H1 (cell line): ENCODE measurements around the gene LCLAT1. TPM values are rescaled to one million over a fixed set of nuclear protein-coding genes. Genes with fewer than 3 reads are reported as not detected.

Experiments
- CTCF ChIA-PET: fragments of 300-600 bp; sonication (Branson Sonifier 250); formaldehyde crosslinking; loops from one replicate; lab custom pipeline; 2021; ENCODE audit not compliant: partially characterized antibody; lab: Charles Lee
- POLR2A ChIA-PET: fragments of 300-600 bp; sonication (Branson Sonifier 250); formaldehyde crosslinking; loops from one replicate; lab custom pipeline; 2021; ENCODE audit warnings: inconsistent platforms; ENCODE audit not compliant: partially characterized antibody; lab: Charles Lee
- DNase-seq, 2 experiments: peaks; one replicate each; pipeline versions ENCODE4 v3.0.0 to v3.0.0-alpha.2; 2010 to 2022; ENCODE audit warnings: low spot score in 2 of 2, low read depth in 1 of 2, mixed read lengths in 1 of 2
- FAIRE-seq: peaks from 2 replicates; lab custom pipeline; 2011; peaks lifted over from hg19 to GRCh38; lab: Jason Lieb, UNC
- H2AFZ ChIP-seq: 2 replicates; pipeline ENCODE4 v1.8.1; 2012; ENCODE audit warnings: low read length, inconsistent platforms
- H2AK5ac ChIP-seq: 2 replicates; pipeline ENCODE4 v1.6.1; 2013; ENCODE audit warnings: low read depth, low read length
- H2BK120ac ChIP-seq: replicated peaks from 2 replicates; pipeline ENCODE3; 2013; ENCODE audit warnings: low read depth, low read length, inconsistent platforms
- H2BK12ac ChIP-seq: 2 replicates; pipeline ENCODE4 v1.6.1; 2013; ENCODE audit warnings: low read depth, low read length
- H2BK15ac ChIP-seq: 2 replicates; pipeline ENCODE4 v1.6.1; 2013; ENCODE audit warnings: low read length
- H2BK20ac ChIP-seq: 2 replicates; pipeline ENCODE4 v1.6.1; 2013; ENCODE audit warnings: low read length
- H2BK5ac ChIP-seq: 2 replicates; pipeline ENCODE4 v1.6.1; 2013; ENCODE audit warnings: low read depth, low read length
- H3K14ac ChIP-seq: 2 replicates; pipeline ENCODE4 v1.6.1; 2013; ENCODE audit warnings: inconsistent platforms; ENCODE audit not compliant: insufficient read length
- H3K18ac ChIP-seq: 2 replicates; pipeline ENCODE4 v1.6.1; 2013; ENCODE audit warnings: low read length; ENCODE audit errors: extremely low read depth
- H3K23ac ChIP-seq: 2 replicates; pipeline ENCODE4 v1.6.1; 2013; ENCODE audit warnings: inconsistent platforms; ENCODE audit not compliant: insufficient read length
- H3K23me2 ChIP-seq: 2 replicates; pipeline ENCODE4 v1.6.1; 2013; ENCODE audit warnings: low read depth, low read length
- H3K27ac ChIP-seq: 2 replicates; pipeline ENCODE4 v1.6.1; 2011; ENCODE audit warnings: low read depth, low read length, inconsistent platforms
- H3K27me3 ChIP-seq, 4 experiments: replicated peaks in 1 of 4; 1 replicate in 1 of 4; 2 replicates in 3 of 4; pipeline versions ENCODE4 v1.6.1 to v1.8.1; 2011 to 2013; ENCODE audit warnings: low read length in 3 of 4, mild to moderate bottlenecking in 3 of 4, inconsistent platforms in 2 of 4, mixed read lengths in 2 of 4, moderate library complexity in 1 of 4; ENCODE audit not compliant: control insufficient read depth in 3 of 4, insufficient read depth in 3 of 4; ENCODE audit errors: extremely low read depth in 1 of 4
- H3K36me3 ChIP-seq, 4 experiments: 2 replicates each; pipeline versions ENCODE4 v1.6.1 to v1.8.1; 2011 to 2013; ENCODE audit warnings: mild to moderate bottlenecking in 4 of 4, low read length in 3 of 4, moderate library complexity in 2 of 4, control low read depth in 1 of 4, inconsistent platforms in 1 of 4; ENCODE audit not compliant: insufficient read depth in 4 of 4, control insufficient read depth in 2 of 4
- H3K4ac ChIP-seq: replicated peaks from 2 replicates; pipeline ENCODE3; 2013; ENCODE audit warnings: low read length, low read depth, mixed read lengths, inconsistent platforms; ENCODE audit not compliant: insufficient read length
- H3K4me1 ChIP-seq, 4 experiments: replicated peaks in 1 of 4; 1 replicate in 1 of 4; 2 replicates in 3 of 4; pipeline versions ENCODE4 v1.6.1 to v1.8.1; 2011 to 2013; ENCODE audit warnings: low read length in 3 of 4, inconsistent platforms in 2 of 4, mixed read lengths in 1 of 4; ENCODE audit not compliant: insufficient read depth in 4 of 4, control insufficient read depth in 3 of 4
- H3K4me2 ChIP-seq, 2 experiments: 2 replicates each; pipeline versions ENCODE4 v1.6.1 to v1.8.1; 2011 to 2013; ENCODE audit warnings: low read depth in 2 of 2, low read length in 2 of 2, control low read depth in 1 of 2, inconsistent platforms in 1 of 2, mild to moderate bottlenecking in 1 of 2; ENCODE audit not compliant: insufficient read depth in 1 of 2
- H3K4me3 ChIP-seq, 4 experiments: fragments of 200-600, 300-600 bp in 1 of 4; sonication (generic), shearing (Covaris generic), sonication (Bioruptor Twin) in 1 of 4; 2 replicates each; pipeline versions ENCODE4 v1.5.1 to v1.8.1; 2011 to 2016; ENCODE audit warnings: low read length in 4 of 4, low read depth in 3 of 4, control low read depth in 2 of 4, inconsistent platforms in 2 of 4, mild to moderate bottlenecking in 2 of 4, mixed read lengths in 1 of 4, moderate library complexity in 1 of 4; ENCODE audit not compliant: insufficient read depth in 2 of 4; ENCODE audit errors: extremely low read depth in 1 of 4
- H3K56ac ChIP-seq: replicated peaks from 2 replicates; pipeline ENCODE3; 2013; ENCODE audit warnings: low read depth, mild to moderate bottlenecking, mixed read lengths, low read length, inconsistent platforms; ENCODE audit not compliant: insufficient read length
- H3K79me1 ChIP-seq: 2 replicates; pipeline ENCODE4 v1.6.1; 2013; ENCODE audit warnings: low read depth, low read length, control low read depth
- H3K79me2 ChIP-seq, 2 experiments: 2 replicates each; pipeline versions ENCODE4 v1.6.1 to v1.8.1; 2012 to 2013; ENCODE audit warnings: low read length in 2 of 2, mild to moderate bottlenecking in 2 of 2, inconsistent platforms in 1 of 2; ENCODE audit not compliant: insufficient read depth in 2 of 2, control insufficient read depth in 1 of 2
- H3K9ac ChIP-seq, 4 experiments: replicated peaks in 1 of 4; 1 replicate in 1 of 4; 2 replicates in 3 of 4; pipeline versions ENCODE4 v1.6.1 to v1.8.1; 2011 to 2013; ENCODE audit warnings: low read depth in 3 of 4, low read length in 3 of 4, control low read depth in 2 of 4, mild to moderate bottlenecking in 2 of 4, moderate library complexity in 2 of 4, inconsistent platforms in 1 of 4; ENCODE audit errors: extremely low read depth in 1 of 4
- H3K9me3 ChIP-seq, 2 experiments: 2 replicates each; pipeline versions ENCODE4 v1.6.1 to v1.8.1; 2012 to 2013; ENCODE audit warnings: mild to moderate bottlenecking in 2 of 2, moderate library complexity in 2 of 2, control low read depth in 1 of 2, inconsistent platforms in 1 of 2, low read depth in 1 of 2, low read length in 1 of 2, mixed read lengths in 1 of 2; ENCODE audit not compliant: insufficient read depth in 2 of 2
- H4K20me1 ChIP-seq, 2 experiments: replicated peaks in 1 of 2; 2 replicates each; pipeline versions ENCODE3 to v1.8.1; 2011 to 2013; ENCODE audit warnings: inconsistent platforms in 2 of 2, low read length in 2 of 2, mild to moderate bottlenecking in 1 of 2; ENCODE audit not compliant: insufficient read depth in 2 of 2, control insufficient read depth in 1 of 2
- H4K5ac ChIP-seq: 2 replicates; pipeline ENCODE4 v1.6.1; 2013; ENCODE audit warnings: low read length, low read depth, mixed read lengths, inconsistent platforms; ENCODE audit not compliant: insufficient read length
- H4K8ac ChIP-seq: 2 replicates; pipeline ENCODE4 v1.8.0; 2013; ENCODE audit warnings: mild to moderate bottlenecking, moderate library complexity, low read length, inconsistent platforms; ENCODE audit not compliant: insufficient read depth; ENCODE audit errors: extremely low read depth
- H4K91ac ChIP-seq: replicated peaks from 2 replicates; pipeline ENCODE3; 2013; ENCODE audit warnings: low read length, mixed read lengths, inconsistent platforms; ENCODE audit not compliant: insufficient read length
- BCL11A ChIP-seq, 2 experiments: IDR thresholded peaks; one replicate each; pipeline ENCODE4 v1.6.1; 2011; ENCODE audit warnings: low read depth in 2 of 2, low read length in 2 of 2, mild to moderate bottlenecking in 2 of 2
- CTCF ChIP-seq, 3 experiments: IDR thresholded peaks; 1 replicate in 2 of 3; 2 replicates in 1 of 3; pipeline versions ENCODE4 v1.5.1 to v1.6.1; 2011; ENCODE audit warnings: low read length in 3 of 3, mild to moderate bottlenecking in 3 of 3, inconsistent platforms in 2 of 3, low read depth in 1 of 3, moderate library complexity in 1 of 3; ENCODE audit not compliant: insufficient read depth in 1 of 3; ENCODE audit errors: control extremely low read depth in 1 of 3
- EP300 ChIP-seq, 2 experiments: IDR thresholded peaks; 1 replicate in 1 of 2; 2 replicates in 1 of 2; pipeline ENCODE4 v1.6.1; 2011 to 2012; ENCODE audit warnings: low read depth in 2 of 2, low read length in 2 of 2, mild to moderate bottlenecking in 2 of 2, borderline replicate concordance in 1 of 2, inconsistent platforms in 1 of 2, moderate library complexity in 1 of 2
- EZH2 ChIP-seq: fragments of 200-600 bp; sonication (generic); IDR thresholded peaks from 2 replicates; pipeline ENCODE4 v1.7.1; 2012; ENCODE audit warnings: low read depth, mild to moderate bottlenecking, moderate library complexity, low read length, inconsistent platforms; ENCODE audit not compliant: severe bottlenecking
- MAFK ChIP-seq: IDR thresholded peaks from 2 replicates; pipeline ENCODE4 v1.6.1; 2012; ENCODE audit warnings: low read depth, mild to moderate bottlenecking, improper control_type of control experiment, low read length
- SAP30 ChIP-seq: fragments of 300-600 bp; sonication (generic); IDR thresholded peaks from 2 replicates; pipeline ENCODE4 v1.7.1; 2012; ENCODE audit warnings: low read length, moderate library complexity, mild to moderate bottlenecking, inconsistent platforms; ENCODE audit not compliant: insufficient read depth, insufficient replicate concordance
- WGBS, 2 experiments: shearing (Covaris generic) in 1 of 2; methylation state at CpG; one replicate each; pipeline versions ENCODE4 v1.1.6 to v1.1.7; 2013 to 2015; ENCODE audit warnings: low lambda C conversion rate in 2 of 2, mixed read lengths in 2 of 2, inconsistent platforms in 1 of 2, low coverage in 1 of 2, missing lambda C conversion rate in 1 of 2; ENCODE audit not compliant: insufficient replicate concordance in 2 of 2, insufficient coverage in 1 of 2, insufficient read length in 1 of 2; ENCODE audit errors: extremely low coverage in 1 of 2, missing lambda C conversion rate in 1 of 2; 5-methylcytosine and 5-hydroxymethylcytosine counted together
- polyA plus RNA-seq, 7 experiments: library from polyadenylated mRNA; depleted of rRNA in 3 of 7; stranded (reverse) in 5 of 7; unstranded in 2 of 7; fragments of >200 nt in 5 of 7; fragments of 200-250 nt in 2 of 7; gene quantifications; 1 replicate in 5 of 7; 2 replicates in 1 of 7; 4 replicates in 1 of 7; pipeline versions ENCODE4 v1.2.1 to v1.2.3, GENCODE V29; 2011 to 2013; ENCODE audit warnings: missing spikeins in 2 of 7, mixed read lengths in 2 of 7
- total RNA-seq: library from RNA; stranded (reverse); fragmentation: NEBNext Ultra II Directional; extraction: Animal tissue kit (Norgen Biotek cat#: 25700); gene quantifications from 2 replicates; pipeline ENCODE4 v1.2.1, GENCODE V29; 2021

Gene LCLAT1
- total and polyA plus RNA-seq, 2 of the 8 experiments (the other 6 are each of a cell fraction or from before 2014, with no cell fraction given), result 7.6 to 22.0 TPM

- no peak for TF ChIP-seq CTCF (IDR thresholded peaks at IDR 0.05; ENCODE audit: control extremely low read depth in 1 of 3, insufficient read depth in 1 of 3, low read depth in 1 of 3, low read length in 3 of 3)
- no peak for TF ChIP-seq SAP30
- TF ChIP-seq BCL11A (IDR thresholded peaks at IDR 0.05; ENCODE audit: low read depth in 2 of 2, low read length in 2 of 2), result no peak
- TF ChIP-seq MAFK, result no peak
- no peak for TF ChIP-seq EZH2
- no peak for TF ChIP-seq EP300 (IDR thresholded peaks at IDR 0.05; ENCODE audit: borderline replicate concordance in 1 of 2, low read depth in 2 of 2, low read length in 2 of 2)
- TF ChIP-seq, all 59 proteins: peak for 0
- 0 out of 2 replicates have a peak, but pooled peaks cover 1% of the 10 kb centered on the region for H3K23me2 ChIP-seq
- no peak overlapping the region for H2BK12ac ChIP-seq
- H2AFZ ChIP-seq, result no peak overlapping the region
- H2BK20ac ChIP-seq, result no peak overlapping the region
- H3K27me3 ChIP-seq, result 0 out of 7 replicates have a peak, but pooled peaks cover 0 to 2% (median 0%) of the 10 kb centered on the region in 4 experiments
- no peak overlapping the region for H4K91ac ChIP-seq
- 87% methylated on average over 12 of the region's 12 CpGs; no CpG with 5 or more reads in 1 of the 2 experiments for WGBS, 2 experiments
- no peak overlapping the region for H3K23ac ChIP-seq
- no peak overlapping the region for H3K4ac ChIP-seq
- no peak overlapping the region for H4K5ac ChIP-seq
- no peak overlapping the region for H2BK5ac ChIP-seq
- H3K79me1 ChIP-seq, result no peaks in the 10 kb centered on the region
- ChIA-PET POLR2A (interaction anchor here (1.6 to 2.3 kb wide), 2 partner anchors 51 to 216 kb away, joined by 4 to 6 read pairs; partner anchors contain the start of gene LCLAT1), CTCF (interaction anchor here (0.5 to 2.4 kb wide), 8 partner anchors 10 to 221 kb away, joined by 3 to 12 read pairs (median 4); no protein-coding TSS in a partner anchor)
- no peak for FAIRE-seq
- H3K4me3 ChIP-seq, result no peak overlapping the region
- no peak overlapping the region for H2BK15ac ChIP-seq
- H2AK5ac ChIP-seq, result no peak overlapping the region
- H3K14ac ChIP-seq, result no peak overlapping the region
- no peaks in the 10 kb centered on the region for H3K79me2 ChIP-seq
- H3K9me3 ChIP-seq, result no peaks in the 10 kb centered on the region
- no peak overlapping the region for H2BK120ac ChIP-seq
- no peaks in the 10 kb centered on the region for H3K36me3 ChIP-seq
- no peak overlapping the region for H3K4me2 ChIP-seq
- no peak overlapping the region for H3K27ac ChIP-seq
- no peak overlapping the region for H3K9ac ChIP-seq
- H4K20me1 ChIP-seq, result no peaks in the 10 kb centered on the region
- no peak overlapping the region for H3K56ac ChIP-seq
- no peaks in the 10 kb centered on the region for H3K4me1 ChIP-seq
- peak in 1 of 2 experiments; percentile 16 for DNase-seq
- no peak overlapping the region for H4K8ac ChIP-seq
- H3K18ac ChIP-seq, result no peak overlapping the region
These were observed 215.5 kb downstream of the LCLAT1 start for GRCh38 chr2:30662268-30663131.
